Psoas muscle (tissue), 8 donors: ENCODE data around the gene BHLHE40. TPM values are rescaled to one million over a fixed set of nuclear protein-coding genes. Genes with fewer than 3 reads are reported as not detected.

Experiments
- ATAC-seq, 4 donors: fragments of 200-7000 bp; cut with Tn5 transposase; one replicate each; pipeline ENCODE4 v1.9.1; 2020; ENCODE audit warnings: moderate library complexity in 3 of 4, mild to moderate bottlenecking in 2 of 4
- DNase-seq, 2 donors: peaks; one replicate each; pipeline ENCODE4 v3.0.0-alpha.2; 2020
- H3K27ac ChIP-seq: fragments of 200-600 bp; one replicate; pipeline ENCODE4 v1.8.0; 2022
- H3K27me3 ChIP-seq, 3 donors: fragments of 200-600 bp in 1 of 3; one replicate each; pipeline versions ENCODE4 v1.6.1 to v1.8.0; 2013 to 2022; ENCODE audit warnings: low read length in 2 of 3, mild to moderate bottlenecking in 2 of 3, moderate library complexity in 1 of 3; ENCODE audit not compliant: insufficient read depth in 3 of 3
- H3K36me3 ChIP-seq, 2 donors: fragments of 200-600 bp in 1 of 2; one replicate each; pipeline versions ENCODE4 v1.6.1 to v1.8.0; 2013 to 2022; ENCODE audit warnings: low read depth in 1 of 2, mild to moderate bottlenecking in 1 of 2, moderate library complexity in 1 of 2; ENCODE audit not compliant: insufficient read depth in 1 of 2
- H3K4me1 ChIP-seq: fragments of 200-600 bp; one replicate; pipeline ENCODE4 v1.8.0; 2022
- H3K4me3 ChIP-seq: fragments of 200-600 bp; one replicate; pipeline ENCODE4 v1.8.0; 2022; ENCODE audit warnings: mild to moderate bottlenecking
- H3K9me3 ChIP-seq: fragments of 200-600 bp; one replicate; pipeline ENCODE4 v1.8.0; 2022
- WGBS, 3 donors: extraction: QIAGEN DNeasy Blood & Tissue Kit; methylation state at CpG; one replicate each; pipeline versions ENCODE4 v1.1.6 to v1.1.7; 2013; 5-methylcytosine and 5-hydroxymethylcytosine counted together
- intact Hi-C, 2 donors: fragments of 100-400 bp; cut with DNase I; formaldehyde crosslinking; loops; one replicate each; pipeline versions ENCODE4 v1.11.0 to v1.14.2; 2022
- polyA plus RNA-seq, 3 donors: library from polyadenylated mRNA; stranded (reverse); fragments of 200-250 nt; gene quantifications; one replicate each; pipeline ENCODE4 v1.2.3, GENCODE V29; 2013
- total RNA-seq, 4 donors: library from RNA; stranded (reverse); fragmentation: NEBNext Ultra II Directional in 2 of 4; extraction: Animal tissue kit (Norgen Biotek cat#: 25700) in 2 of 4; gene quantifications; one replicate each; pipeline versions ENCODE4 v1.2.1 to v1.2.4, GENCODE V29; 2021 to 2023
- TF ChIP-seq, protein P1 (sequence below): fragments of 200-600 bp; IDR thresholded peaks from one replicate; pipeline ENCODE4 v1.8.0; 2022; ENCODE audit warnings: antibody characterized with exemption
- donor health status: healthy with polysubstance abuse.
- donor health status: DM: no; HTN: no; CAD: no; lungs with moderate emphysema.
- donor health status: Bipolar disorder and iron deficiency.
- donor health status: healthy.
- donor health status: DM: yes; HTN: yes; CAD: no.
- donor health status: DM: no; HTN: no; CAD: no.
- donor health status: DM: no; HTN: no; CAD: no.
- donor health status: DM: yes; HTN: yes; CAD: no.

The BHLHE40 gene
- total and polyA plus RNA-seq, 7 donors = 16.7 to 143 (median 65.1) TPM

DNA sequence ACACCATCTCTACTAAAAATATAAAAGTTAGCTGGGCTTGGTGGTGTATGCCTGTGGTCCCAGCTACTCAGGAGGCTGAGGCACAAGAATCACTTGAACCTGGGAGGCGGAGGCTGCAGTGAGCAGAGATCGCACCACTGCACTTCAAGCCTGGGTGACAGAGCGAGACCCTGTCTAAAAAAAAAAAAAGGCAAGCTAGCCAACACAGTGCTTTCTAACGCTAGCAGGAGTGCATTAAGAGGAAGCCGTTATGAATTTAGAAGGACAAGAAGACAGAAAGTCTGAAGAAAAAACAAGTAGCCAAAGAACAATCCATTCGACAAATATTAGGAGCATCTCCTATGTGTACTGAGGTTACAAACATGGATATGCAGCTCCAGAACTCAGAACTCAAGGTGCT, 28.6 kb downstream of the BHLHE40 start:
- ATAC-seq (no peak), DNase-seq (no peak)
- TF ChIP-seq, protein P1, sequence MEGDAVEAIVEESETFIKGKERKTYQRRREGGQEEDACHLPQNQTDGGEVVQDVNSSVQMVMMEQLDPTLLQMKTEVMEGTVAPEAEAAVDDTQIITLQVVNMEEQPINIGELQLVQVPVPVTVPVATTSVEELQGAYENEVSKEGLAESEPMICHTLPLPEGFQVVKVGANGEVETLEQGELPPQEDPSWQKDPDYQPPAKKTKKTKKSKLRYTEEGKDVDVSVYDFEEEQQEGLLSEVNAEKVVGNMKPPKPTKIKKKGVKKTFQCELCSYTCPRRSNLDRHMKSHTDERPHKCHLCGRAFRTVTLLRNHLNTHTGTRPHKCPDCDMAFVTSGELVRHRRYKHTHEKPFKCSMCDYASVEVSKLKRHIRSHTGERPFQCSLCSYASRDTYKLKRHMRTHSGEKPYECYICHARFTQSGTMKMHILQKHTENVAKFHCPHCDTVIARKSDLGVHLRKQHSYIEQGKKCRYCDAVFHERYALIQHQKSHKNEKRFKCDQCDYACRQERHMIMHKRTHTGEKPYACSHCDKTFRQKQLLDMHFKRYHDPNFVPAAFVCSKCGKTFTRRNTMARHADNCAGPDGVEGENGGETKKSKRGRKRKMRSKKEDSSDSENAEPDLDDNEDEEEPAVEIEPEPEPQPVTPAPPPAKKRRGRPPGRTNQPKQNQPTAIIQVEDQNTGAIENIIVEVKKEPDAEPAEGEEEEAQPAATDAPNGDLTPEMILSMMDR = no peak
- no peaks in the 10 kb centered on the region for H3K27me3 ChIP-seq
- no peaks in the 10 kb centered on the region for H3K36me3 ChIP-seq
- no peaks in the 10 kb centered on the region for H3K4me1 ChIP-seq
- WGBS, 3 donors = 88 to 91% (median 88%) methylated on average over 6 of the region's 6 CpGs
- intact Hi-C loops = no loop called here
- no peak overlapping the region for H3K4me3 ChIP-seq
- H3K27ac ChIP-seq = no peak overlapping the region
- H3K9me3 ChIP-seq = no peaks in the 10 kb centered on the region

DNA sequence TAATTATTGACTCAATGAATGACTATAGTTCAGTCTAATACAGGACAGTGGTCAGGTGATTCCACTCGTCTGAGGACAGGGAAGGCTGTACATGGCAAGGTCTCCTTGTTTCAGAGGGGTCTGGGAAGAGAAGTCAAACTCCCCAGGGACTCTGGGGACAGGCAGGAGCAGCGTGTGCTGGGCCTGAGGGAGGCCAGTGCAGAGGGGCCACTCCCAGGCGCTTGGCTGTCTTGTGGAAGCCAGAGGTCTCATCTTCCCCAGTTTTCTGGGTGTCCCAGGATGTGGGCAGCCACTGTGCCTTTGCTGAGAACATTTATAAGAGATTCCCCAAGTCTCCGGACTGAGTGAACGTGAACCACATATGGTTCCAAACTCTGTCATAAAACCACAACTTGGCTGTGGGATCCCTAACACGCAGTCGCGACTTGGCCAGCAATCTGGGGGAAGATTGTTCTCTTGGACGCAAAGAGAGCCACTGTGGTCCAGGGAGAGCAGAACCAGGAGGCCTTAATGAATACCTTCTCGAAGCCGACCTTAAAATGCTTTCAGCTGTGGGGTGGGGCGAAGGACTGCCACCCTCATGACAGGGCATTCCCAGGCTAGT, 30.4 kb downstream of the BHLHE40 start:
- no peaks in the 10 kb centered on the region for H3K27me3 ChIP-seq
- 68 to 73% (median 72%) methylated on average over 12 of the region's 12 CpGs for WGBS, 3 donors
- no peak for ATAC-seq
- DNase-seq = no peak
- intact Hi-C loops = no loop called here
- no peaks in the 10 kb centered on the region for H3K36me3 ChIP-seq
- H3K27ac ChIP-seq = no peak overlapping the region
- TF ChIP-seq, protein P1 = no peak
- no peaks in the 10 kb centered on the region for H3K9me3 ChIP-seq
- no peak overlapping the region for H3K4me3 ChIP-seq
- H3K4me1 ChIP-seq = no peaks in the 10 kb centered on the region

DNA sequence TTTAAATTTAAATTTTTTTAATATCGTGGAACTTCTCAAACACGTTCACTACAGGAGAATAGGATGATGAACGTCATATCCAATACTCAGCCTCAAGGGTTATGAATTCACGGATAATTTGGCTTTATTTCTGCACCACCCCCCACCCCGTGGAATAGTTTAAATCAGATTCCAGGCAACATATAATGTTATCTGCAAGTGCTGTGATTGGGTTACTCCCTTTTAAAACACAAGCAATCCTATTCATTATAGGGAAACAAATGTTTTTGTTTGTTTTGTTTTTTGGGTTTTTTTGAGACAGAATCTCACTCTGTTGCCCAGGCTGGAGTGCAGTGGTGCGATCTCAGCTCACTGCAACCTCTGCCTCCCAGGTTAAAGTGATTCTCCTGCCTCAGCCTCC, 30.9 kb downstream of the BHLHE40 start:
- TF ChIP-seq, protein P1 = no peak
- intact Hi-C loops = no loop called here
- DNase-seq (no peak), ATAC-seq (no peak)
- Histone ChIP-seq H3K4me3 (no peak overlapping the region), H3K27ac (no peak overlapping the region), H3K4me1 (no peaks in the 10 kb centered on the region), H3K9me3 (no peaks in the 10 kb centered on the region), H3K27me3 (no peaks in the 10 kb centered on the region), H3K36me3 (no peaks in the 10 kb centered on the region)
- WGBS, 3 donors = 89 to 93% (median 93%) methylated on average over 6 of the region's 6 CpGs

DNA sequence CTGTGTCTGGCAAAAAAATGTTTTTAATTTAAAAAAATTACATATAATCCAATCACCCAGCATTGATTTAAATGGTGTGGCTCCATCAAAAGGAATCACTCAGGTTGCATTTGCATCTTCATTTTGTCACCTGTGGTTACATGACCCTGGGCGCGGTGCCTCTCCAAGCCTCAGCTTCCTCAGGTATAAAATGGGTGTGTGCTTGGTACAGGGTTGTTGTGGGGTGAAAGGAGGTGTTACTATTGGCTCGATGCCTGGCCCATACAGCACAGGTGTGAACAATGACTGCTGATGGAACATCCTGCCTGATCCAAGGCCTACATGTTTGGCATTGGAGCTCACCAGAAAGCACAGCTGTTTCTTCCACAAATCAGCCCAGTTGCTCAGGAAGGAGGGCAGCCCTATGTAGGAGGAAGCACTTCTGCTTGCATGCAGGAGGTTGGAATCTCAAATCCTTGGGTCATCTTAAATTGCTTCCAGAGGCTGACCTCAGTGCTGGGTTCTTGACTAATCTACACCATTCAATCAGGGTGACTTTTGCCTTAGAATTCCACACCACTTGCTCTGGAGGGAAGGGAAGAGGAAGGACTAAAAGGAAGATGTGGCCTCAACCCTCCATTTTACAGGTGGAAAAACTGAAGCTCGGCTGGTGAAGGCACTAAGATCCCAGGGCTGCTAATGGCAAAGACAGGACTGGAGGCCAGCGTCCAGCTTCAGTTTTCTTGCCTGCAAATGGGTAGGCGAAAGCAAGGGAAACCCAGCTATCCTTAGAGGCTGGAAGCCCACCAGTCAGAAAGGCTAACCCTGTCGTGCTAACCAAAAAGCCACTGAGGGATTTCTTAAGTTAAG, 31.7 kb downstream of the BHLHE40 start:
- Histone ChIP-seq H3K27ac (no peak overlapping the region), H3K36me3 (no peaks in the 10 kb centered on the region), H3K4me3 (no peak overlapping the region), H3K27me3 (no peaks in the 10 kb centered on the region), H3K4me1 (peaks cover under 1% of the 10 kb centered on the region), H3K9me3 (no peaks in the 10 kb centered on the region)
- DNase-seq (no peak), ATAC-seq (peak in 1 of 4 donors; percentile 26)
- TF ChIP-seq, protein P1 = no peak
- 84 to 86% (median 86%) methylated on average over 7 of the region's 7 CpGs for WGBS, 3 donors
- intact Hi-C loops = no loop called here
